Renal pelvis (tissue), 4 donors: ENCODE results near the gene AATK. TPM values are rescaled to one million over a fixed set of nuclear protein-coding genes. Genes with fewer than 3 reads are reported as not detected.

Experiments
- DNase-seq: peaks from one replicate; pipeline ENCODE4 v3.0.0-alpha.2; 2013
- polyA plus RNA-seq, 3 donors: library from polyadenylated mRNA; unstranded; fragments of 120-200 nt; gene quantifications; one replicate each; pipeline ENCODE4 v1.2.1, GENCODE V29; 2013; ENCODE audit not compliant: insufficient read length in 3 of 3

The AATK gene
- polyA plus RNA-seq, 3 donors, result 5.2 to 6.0 (median 5.8) TPM

GRCh38 chr17:81180836-81181810 is 15.1 kb upstream of the AATK start:
- no peak for DNase-seq

DNA sequence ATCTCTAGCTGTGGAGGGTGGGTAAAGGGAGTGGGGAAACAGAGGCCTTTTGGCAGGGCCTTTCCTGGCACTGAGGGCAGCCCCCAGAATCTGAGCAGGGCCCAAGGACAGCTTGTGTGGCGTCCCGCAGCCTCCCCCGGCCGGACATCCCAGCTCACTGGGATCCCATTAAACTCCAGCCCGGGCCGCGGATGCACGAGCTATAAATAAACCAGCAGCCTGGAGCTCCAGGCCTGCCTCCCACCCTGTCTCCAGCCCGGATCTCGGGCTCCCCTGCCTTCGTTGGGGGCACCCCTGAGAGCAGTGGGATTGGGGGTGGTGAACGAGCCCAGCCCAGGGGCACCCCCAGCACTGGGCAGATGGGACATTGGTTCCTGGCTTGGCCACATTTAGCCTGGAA is 13.8 kb upstream of the AATK start:
- no peak for DNase-seq

DNA sequence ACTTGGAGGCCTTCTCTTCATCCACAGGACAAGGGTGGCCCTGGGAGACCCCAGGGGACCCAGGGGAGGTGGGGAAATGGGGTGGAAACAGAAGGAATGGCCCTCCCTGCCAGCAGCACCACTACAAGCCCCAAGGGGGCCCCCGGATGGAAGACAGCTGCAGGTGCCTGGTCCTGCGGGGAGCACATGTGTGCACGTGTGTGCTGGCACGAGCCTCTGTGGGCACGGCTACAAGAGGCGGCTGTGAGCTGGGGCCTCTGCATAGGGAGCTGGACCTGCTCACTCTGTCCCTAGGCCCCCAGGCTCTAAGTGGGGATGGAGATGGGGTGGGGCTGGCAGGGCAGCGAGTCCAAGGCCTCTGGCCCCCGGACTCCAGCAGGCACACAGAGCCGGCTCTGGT is 13.2 kb upstream of the AATK start:
- no peak for DNase-seq

DNA sequence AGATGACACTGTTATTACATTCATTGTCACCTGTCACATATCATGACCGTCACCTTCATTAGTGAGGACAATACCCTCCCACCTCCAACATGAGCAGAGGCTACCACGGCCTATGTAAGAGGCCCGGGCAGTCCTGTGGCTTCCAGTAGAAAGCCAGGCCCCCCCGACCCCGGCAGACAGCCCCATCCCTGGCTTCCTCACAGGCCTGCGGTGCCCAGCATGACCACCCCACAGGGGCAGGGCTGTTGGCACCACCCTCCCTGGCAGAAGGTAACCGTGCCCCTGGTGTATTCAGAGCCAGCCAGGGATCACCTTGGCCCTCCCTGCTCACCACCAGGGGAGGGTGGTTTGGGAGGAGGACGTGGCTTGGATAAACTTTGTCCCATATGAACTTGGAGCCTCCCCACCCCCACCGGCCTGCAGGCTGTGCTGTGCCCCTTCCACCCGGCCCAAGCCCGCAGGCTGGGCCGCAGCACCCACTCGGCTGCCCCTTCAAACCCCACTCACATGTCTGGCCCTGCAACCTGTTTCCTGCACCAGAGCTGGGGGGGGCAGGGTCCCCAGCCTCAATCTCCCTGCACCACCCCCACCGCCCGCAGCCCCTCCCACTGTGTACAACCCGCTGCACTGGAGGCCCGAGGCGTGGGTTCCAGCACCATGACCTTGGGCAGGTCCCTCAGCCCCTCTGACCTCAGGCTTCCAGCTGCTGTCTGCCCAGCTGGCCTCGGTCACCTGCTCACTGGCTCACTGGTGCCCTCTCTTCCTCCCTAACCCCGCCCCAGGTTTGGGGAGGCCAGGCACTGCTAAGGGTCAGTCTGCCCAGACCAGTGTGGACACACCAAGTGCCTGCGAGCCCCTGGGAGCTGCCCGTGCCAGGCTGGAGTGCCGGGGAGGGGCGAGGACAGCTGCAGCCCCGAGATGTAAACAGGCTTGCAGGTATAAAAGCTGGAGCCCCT is 12.4 kb upstream of the AATK start:
- DNase-seq, result no peak

- DNase-seq, result no peak
Observed at GRCh38 chr17:81176666-81177065, 10.6 kb upstream of the AATK start.

DNA sequence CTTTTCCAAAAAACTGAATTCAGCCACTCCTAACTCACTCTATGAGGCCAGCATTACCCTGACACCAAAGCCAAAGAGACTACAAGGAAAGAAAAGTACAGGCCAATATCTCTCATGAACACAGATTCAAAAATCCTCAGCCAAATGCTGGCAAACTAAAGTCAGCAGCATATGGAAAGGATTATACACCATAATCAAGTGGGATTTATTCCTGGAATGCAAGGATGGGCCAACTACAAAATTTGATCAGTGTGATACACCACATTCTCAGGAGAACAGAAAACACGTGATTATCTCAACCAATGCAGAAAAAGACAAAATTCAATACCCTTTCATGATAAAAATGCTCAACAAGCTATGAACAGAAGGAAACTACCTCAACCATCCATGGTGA is 7.7 kb upstream of the AATK start:
- DNase-seq, result no peak

DNA sequence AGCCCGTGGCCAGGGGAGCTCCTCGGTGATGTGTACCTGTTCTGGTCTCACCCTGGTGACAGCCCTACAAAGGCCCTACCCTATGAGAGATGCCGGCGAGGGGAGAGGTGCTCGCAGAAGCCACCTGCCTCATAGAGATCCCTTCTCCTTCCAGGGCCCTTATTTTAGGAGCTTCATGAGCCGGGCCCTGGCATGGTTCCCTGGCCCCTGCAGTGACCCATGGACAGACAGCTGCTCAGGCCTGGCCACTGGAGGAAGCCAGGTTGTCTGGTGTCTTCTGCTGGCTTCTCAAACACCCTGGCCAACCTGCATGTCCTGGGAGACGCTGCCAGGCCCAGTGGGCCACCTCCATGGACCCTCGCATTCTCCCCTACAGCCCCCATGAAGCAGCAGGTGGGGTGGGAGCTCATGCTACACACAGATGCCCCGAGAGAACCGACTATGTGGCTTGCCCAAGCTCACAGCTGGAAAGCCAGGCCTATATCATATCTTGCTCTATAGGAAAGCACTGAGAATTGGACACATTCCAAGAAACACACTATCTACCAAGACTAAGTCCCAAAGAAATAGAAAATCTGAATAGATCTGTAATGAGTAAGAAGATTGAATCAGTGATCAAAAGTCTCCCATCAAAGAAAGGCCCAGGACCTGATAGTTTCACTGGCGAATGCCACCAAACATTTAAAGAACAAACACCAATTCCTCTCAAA is 7.2 kb upstream of the AATK start:
- DNase-seq, result no peak

GRCh38 chr17:81171941-81172340 is 5.9 kb upstream of the AATK start:
- DNase-seq, result no peak

DNA sequence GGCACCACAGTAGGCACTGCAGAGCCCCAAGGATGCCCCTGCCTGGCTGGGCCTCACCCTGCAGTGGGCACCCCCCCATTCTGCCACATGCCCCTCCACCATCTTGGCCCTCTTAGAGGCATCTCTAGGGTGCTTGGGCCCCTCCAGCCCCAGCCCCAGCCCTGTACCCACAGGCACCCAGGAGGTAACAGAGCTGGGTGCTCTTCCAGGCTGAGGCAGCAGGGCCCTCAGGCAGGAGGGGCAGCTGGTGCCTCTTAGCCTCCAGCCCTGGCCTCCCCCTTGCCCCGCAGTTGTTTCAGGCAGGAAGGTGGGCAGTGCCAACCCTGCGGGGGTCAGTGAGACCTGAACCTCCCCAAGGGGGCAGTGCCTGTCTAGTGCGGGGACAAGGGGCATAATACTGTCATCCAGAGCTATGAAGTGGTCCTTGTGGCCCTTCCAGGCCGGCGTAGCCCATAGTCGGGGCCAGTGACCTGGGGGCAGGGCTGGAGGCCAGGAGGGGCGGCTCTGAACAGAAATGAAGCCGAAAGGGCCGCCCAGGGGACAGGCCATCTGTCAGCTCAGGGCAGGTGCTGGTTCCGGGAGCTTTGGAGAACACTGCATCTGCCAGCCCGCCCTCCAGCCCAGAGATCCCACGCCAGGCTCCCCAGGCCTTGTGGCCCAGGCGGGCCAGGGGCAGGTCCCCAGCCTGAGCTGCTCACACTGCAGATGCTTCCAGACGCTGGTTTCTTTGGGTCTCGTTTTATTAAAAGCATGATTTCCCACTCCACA is 4.9 kb upstream of the AATK start:
- DNase-seq, result no peak

DNA sequence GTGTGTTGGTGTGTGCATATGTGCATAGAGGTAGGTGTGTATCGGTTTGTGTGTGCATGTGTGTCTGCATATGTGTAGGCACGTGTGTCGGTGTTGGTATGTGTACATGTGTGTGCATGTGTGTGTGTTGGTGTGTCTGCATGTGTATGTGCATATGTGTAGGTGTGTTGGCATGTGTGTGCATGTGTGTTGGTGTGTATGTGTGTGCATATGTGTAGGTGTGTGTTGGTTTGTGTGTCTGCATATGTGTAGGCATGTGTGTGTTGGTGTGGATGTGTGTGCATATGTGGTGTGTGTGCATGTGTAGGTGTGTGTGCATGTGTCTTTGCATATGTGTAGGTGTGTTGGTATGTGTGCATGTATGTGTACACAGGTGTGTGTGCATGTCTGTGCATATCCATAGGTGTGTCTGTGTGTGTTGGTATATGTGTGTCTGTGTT is 3.9 kb upstream of the AATK start:
- DNase-seq, result no peak

- no peak for DNase-seq
Observed at GRCh38 chr17:81167638-81168037, 1.6 kb upstream of the AATK start.

- DNase-seq, result no peak
Observed at GRCh38 chr17:81167194-81167524, 1.1 kb upstream of the AATK start.

DNA sequence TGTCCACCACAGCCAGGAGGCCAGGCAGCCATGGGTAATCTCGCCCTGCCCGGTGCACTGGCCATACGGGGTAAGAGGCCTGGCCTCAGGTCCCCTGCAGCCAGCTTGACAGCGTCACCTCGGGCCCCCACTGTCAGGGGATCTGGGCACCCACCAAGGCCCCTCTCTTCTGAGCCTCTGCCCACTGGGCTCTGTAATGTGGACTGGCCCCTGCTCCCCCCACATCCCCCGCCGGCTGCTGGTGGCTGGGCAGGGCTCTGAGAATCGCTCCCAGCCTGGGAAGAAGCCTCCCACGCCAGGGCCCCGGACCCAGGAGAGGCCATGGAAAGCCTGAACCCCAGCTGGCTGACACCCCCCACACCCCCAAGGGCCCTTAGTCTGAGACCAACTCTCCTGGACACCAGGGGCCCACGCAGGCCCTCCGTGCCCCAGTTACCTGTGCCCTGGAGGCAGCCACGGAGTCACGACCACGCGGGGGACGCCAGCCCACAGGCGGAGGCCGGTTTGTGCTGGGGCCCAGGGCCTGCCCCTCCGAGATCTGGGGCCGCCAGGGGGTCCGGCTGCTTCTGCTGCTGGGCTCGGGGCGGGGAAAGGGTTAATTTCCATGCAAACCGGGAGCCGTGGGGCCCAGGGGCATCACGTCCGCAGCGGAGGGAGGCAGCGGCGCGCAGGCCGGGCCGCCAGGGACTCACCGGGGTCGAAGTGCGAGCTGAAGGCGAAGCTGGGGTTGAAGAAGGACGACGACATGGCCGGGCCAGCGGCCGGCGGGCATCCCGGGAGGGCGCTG is 582 bp downstream of the AATK start, which contains the start of gene PVALEF:
PVALEF (plus strand) TSS at position 262 of the 787 bp plus-strand sequence. CDS start 15,720 bp downstream, outside the sequence.
- DNase-seq, result no peak

GRCh38 chr17:81164371-81165245 is 1.4 kb downstream of the AATK start:
- DNase-seq, result no peak

- no peak for DNase-seq
Observed at GRCh38 chr17:81163703-81164370, 2.2 kb downstream of the AATK start.

DNA sequence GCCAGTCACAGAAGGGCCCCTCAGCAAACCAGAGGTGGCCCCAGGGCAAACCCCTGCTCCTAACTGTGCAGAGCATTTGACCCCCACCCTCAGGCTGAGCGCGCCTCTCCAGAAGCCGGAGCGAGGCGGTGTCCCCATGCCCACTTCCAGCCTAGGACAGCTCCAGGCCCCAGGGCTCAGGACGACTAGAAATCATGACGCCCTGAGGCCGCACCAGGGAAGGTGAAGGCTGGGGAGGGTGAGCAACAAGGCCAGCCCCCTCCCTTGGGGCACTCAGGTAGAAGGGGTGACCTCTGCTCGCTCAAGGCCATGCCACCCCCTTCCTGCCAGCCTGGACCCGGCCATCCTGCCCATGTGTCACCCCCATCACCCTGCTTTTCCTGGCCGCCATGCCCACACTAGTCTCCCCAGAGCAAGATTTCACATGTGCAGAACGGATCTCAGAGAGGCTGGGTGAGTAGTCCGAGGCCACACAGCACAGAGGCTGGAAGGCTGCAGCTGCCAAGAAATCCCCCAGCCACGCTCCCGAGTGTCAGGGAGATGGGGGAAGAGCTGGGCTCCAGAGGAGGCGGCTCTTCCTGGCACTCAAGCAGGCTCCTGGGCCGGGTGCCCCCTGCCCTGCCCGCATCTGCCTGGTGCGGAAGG is 2.8 kb downstream of the AATK start:
- no peak for DNase-seq

- no peak for DNase-seq
Observed at GRCh38 chr17:81162491-81162890, 3.5 kb downstream of the AATK start.

DNA sequence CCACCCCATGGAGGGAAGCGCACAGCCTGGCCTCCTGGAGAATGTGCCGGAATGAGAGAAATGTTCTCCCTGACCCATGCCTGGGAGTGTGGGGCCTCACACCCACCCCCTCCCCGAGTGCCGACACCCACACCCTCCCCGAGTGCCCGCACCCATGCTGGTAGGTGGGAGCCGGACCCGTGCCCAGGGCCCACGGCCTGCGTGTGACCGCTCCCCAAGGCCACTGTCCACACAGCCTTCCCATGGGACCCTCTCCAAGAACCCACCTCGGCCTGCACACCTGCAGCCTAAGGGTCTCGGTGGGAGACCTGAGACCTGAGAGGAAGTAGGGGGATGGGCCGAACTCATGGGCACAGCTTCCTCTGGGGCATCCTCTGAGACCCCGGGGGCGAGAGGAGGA is 4.0 kb downstream of the AATK start:
- DNase-seq, result no peak
